DND-41 (cell line): ENCODE measurements around the gene HDAC10.

Experiments used
- ATAC-seq: fragments of 200-7000 bp; cut with Tn5 transposase; 3 replicates; pipeline ENCODE4 v1.9.1; 2021; ENCODE audit warnings: low read depth; ENCODE audit not compliant: insufficient read depth
- DNase-seq: peaks from one replicate; pipeline ENCODE4 v3.0.0-alpha.2; 2020
- H2AFZ ChIP-seq: 2 replicates; pipeline ENCODE4 v1.6.0; 2012; ENCODE audit warnings: low read depth, low read length
- H3K27ac ChIP-seq: 2 replicates; pipeline ENCODE4 v1.5.1; 2012; ENCODE audit warnings: low read length, inconsistent platforms
- H3K27me3 ChIP-seq: fragments of 200-600 bp; sonication (generic); 2 replicates; pipeline ENCODE4 v1.6.0; 2012; ENCODE audit warnings: low read length, mild to moderate bottlenecking, inconsistent platforms; ENCODE audit not compliant: insufficient read depth, poor library complexity
- H3K36me3 ChIP-seq: 2 replicates; pipeline ENCODE4 v1.5.1; 2012; ENCODE audit warnings: low read length, inconsistent platforms; ENCODE audit not compliant: insufficient read depth
- H3K4me1 ChIP-seq: 2 replicates; pipeline ENCODE4 v1.5.1; 2012; ENCODE audit warnings: mild to moderate bottlenecking, low read length; ENCODE audit not compliant: insufficient read depth
- H3K4me2 ChIP-seq: 2 replicates; pipeline ENCODE4 v1.6.0; 2012; ENCODE audit warnings: mild to moderate bottlenecking, moderate library complexity, low read length, inconsistent platforms; ENCODE audit not compliant: insufficient read depth
- H3K4me3 ChIP-seq, 2 experiments: fragments of 200-600 bp in 1 of 2; shearing (Covaris generic) in 1 of 2; 2 replicates each; pipeline ENCODE4 v1.5.1; 2012 to 2016; ENCODE audit warnings: inconsistent platforms in 2 of 2, low read length in 2 of 2, mild to moderate bottlenecking in 2 of 2, low read depth in 1 of 2, moderate library complexity in 1 of 2
- H3K79me2 ChIP-seq: 2 replicates; pipeline ENCODE4 v1.6.0; 2012; ENCODE audit warnings: low read length, inconsistent platforms; ENCODE audit not compliant: insufficient read depth
- H3K9ac ChIP-seq: 2 replicates; pipeline ENCODE4 v1.6.0; 2012; ENCODE audit warnings: low read depth, mild to moderate bottlenecking, inconsistent platforms, low read length, moderate library complexity
- H3K9me3 ChIP-seq: 2 replicates; pipeline ENCODE4 v1.5.1; 2012; ENCODE audit warnings: low read length, moderate library complexity, mild to moderate bottlenecking, inconsistent platforms; ENCODE audit not compliant: insufficient read depth, severe bottlenecking
- H4K20me1 ChIP-seq: 2 replicates; pipeline ENCODE4 v1.6.0; 2012; ENCODE audit warnings: low read length; ENCODE audit not compliant: insufficient read depth
- EZH2 ChIP-seq: IDR thresholded peaks from 3 replicates; pipeline ENCODE4 v1.6.1; 2012; ENCODE audit warnings: borderline replicate concordance, low read depth, mild to moderate bottlenecking, moderate library complexity, low read length, inconsistent platforms; ENCODE audit not compliant: severe bottlenecking
- TF ChIP-seq, protein P1 (sequence below): IDR thresholded peaks from 2 replicates; pipeline ENCODE4 v1.5.1; 2012; ENCODE audit warnings: borderline replicate concordance, low read length, moderate library complexity, mild to moderate bottlenecking; ENCODE audit not compliant: poor library complexity, severe bottlenecking; ENCODE audit errors: extremely low read depth

Gene HDAC10

DNA sequence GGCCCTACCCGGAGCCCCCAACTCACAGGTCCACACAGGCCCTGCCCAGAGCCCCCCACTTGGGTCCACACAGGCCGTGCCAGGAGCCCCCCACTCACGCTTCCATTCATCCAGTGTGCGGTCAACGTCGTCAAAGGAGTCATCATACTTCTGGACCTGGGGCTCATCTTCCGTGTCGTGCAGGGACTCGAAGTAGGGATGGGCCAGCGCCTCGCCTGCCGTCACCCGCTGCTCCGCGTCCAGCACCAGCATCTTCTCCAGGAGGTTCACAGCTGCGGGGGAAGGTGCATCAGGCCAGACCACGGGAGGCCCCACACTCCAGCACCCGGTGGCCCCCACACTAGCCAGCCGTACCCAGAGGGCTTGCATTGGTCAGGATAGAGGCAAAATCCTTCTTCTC lies 4.0 kb upstream of the HDAC10 start:
- no peaks in the 10 kb centered on the region for H3K27me3 ChIP-seq
- ATAC-seq (no peak), DNase-seq (no peak)
- no peak for TF ChIP-seq EZH2
- TF ChIP-seq, protein P1, sequence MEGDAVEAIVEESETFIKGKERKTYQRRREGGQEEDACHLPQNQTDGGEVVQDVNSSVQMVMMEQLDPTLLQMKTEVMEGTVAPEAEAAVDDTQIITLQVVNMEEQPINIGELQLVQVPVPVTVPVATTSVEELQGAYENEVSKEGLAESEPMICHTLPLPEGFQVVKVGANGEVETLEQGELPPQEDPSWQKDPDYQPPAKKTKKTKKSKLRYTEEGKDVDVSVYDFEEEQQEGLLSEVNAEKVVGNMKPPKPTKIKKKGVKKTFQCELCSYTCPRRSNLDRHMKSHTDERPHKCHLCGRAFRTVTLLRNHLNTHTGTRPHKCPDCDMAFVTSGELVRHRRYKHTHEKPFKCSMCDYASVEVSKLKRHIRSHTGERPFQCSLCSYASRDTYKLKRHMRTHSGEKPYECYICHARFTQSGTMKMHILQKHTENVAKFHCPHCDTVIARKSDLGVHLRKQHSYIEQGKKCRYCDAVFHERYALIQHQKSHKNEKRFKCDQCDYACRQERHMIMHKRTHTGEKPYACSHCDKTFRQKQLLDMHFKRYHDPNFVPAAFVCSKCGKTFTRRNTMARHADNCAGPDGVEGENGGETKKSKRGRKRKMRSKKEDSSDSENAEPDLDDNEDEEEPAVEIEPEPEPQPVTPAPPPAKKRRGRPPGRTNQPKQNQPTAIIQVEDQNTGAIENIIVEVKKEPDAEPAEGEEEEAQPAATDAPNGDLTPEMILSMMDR: no peak
- H4K20me1 ChIP-seq: peaks cover 8% of the 10 kb centered on the region
- H2AFZ ChIP-seq: no peak overlapping the region
- peaks cover 8% of the 10 kb centered on the region for H3K79me2 ChIP-seq
- no peak overlapping the region for H3K27ac ChIP-seq
- H3K4me3 ChIP-seq: no peak overlapping the region
- H3K4me2 ChIP-seq: no peak overlapping the region
- no peak overlapping the region for H3K9ac ChIP-seq
- peaks cover 8% of the 10 kb centered on the region; the same call in 1 of the 2 replicates for H3K36me3 ChIP-seq
- peaks cover 19% of the 10 kb centered on the region for H3K4me1 ChIP-seq
- H3K9me3 ChIP-seq: no peaks in the 10 kb centered on the region

DNA sequence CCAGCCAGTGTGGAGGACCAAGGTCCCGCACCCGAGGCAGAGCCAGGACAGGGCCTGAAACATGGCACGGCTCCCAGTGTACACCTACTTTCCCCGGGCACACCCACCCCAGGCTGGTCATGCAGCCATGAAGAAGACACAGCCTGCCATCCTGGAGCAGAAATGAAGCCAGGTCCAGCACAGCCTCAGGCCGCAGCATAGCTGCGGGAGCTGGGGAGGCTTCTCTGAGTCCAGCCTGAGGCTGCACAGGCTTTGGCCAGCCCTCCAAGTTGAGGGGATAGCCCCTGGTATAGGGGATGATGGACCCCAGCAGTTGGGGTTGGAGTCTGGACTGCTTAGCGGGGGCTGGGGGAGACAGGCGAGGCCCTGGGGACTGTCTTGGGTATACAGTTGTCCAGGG lies 2.9 kb upstream of the HDAC10 start:
- no peaks in the 10 kb centered on the region for H3K9me3 ChIP-seq
- no peak overlapping the region for H3K27ac ChIP-seq
- H3K4me3 ChIP-seq: no peak overlapping the region
- no peak overlapping the region for H3K9ac ChIP-seq
- peaks cover 17% of the 10 kb centered on the region for H3K36me3 ChIP-seq
- DNase-seq (no peak), ATAC-seq (no peak)
- no peak for TF ChIP-seq EZH2
- TF ChIP-seq, protein P1: no peak
- H3K4me1 ChIP-seq: peaks cover 28% of the 10 kb centered on the region
- H3K4me2 ChIP-seq: no peak overlapping the region
- no peak overlapping the region for H2AFZ ChIP-seq
- H4K20me1 ChIP-seq: peaks cover 17% of the 10 kb centered on the region
- H3K79me2 ChIP-seq: peaks cover 18% of the 10 kb centered on the region
- H3K27me3 ChIP-seq: no peaks in the 10 kb centered on the region

DNA sequence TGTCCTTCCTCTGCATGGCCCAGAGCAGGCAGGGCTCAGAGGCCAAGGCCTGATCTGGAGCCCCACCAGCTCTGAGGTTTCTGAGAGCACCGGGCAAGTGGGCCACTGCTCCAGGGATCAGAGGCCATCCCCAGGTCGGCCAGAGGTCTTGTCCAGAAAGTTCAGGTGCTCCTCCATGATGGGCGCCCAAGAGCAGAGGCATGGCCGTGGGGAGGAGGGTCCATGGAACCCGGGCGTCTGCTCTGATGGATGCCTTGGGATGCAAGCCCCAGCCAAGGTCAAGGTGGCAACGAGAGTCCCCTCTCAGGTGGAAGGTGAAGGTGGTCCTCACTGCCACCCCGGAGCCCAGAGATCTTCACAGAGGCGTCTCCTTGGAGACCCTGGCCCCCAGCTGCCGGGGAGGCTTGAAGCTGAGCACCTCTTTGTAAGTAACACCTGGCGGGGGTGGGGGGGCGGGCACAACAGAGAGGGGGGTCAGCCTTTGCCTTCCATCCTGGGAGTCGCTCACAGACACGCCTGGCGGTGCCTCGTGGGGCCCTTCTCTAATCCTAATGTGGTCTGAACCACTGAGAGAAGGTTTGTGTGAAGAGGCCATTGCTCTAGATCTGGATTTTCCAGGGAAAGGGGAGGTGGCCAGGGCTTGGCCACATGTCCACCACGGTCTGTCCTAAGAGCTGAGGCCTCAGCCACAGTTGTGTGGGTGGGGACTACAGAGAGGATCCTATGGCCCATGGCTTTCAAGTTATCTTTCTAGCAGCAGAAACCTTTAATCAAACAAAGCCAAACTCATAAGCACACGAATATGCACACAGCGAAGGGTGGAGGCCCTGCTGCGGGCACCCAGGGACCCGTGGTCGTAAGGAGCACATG lies 2.2 kb upstream of the HDAC10 start:
- no peak overlapping the region for H2AFZ ChIP-seq
- H3K27ac ChIP-seq: no peak overlapping the region
- no peak overlapping the region for H3K4me2 ChIP-seq
- H3K4me1 ChIP-seq: peaks cover 28% of the 10 kb centered on the region
- peaks cover 23% of the 10 kb centered on the region for H3K36me3 ChIP-seq
- DNase-seq: no peak
- H3K27me3 ChIP-seq: no peaks in the 10 kb centered on the region
- TF ChIP-seq, protein P1: no peak
- TF ChIP-seq EZH2: no peak
- H3K9ac ChIP-seq: no peak overlapping the region
- no peak overlapping the region for H3K4me3 ChIP-seq
- H4K20me1 ChIP-seq: peaks cover 17% of the 10 kb centered on the region
- H3K79me2 ChIP-seq: peaks cover 21% of the 10 kb centered on the region
- no peaks in the 10 kb centered on the region for H3K9me3 ChIP-seq
- no peak for ATAC-seq
